ENCODE measurements around the gene PRR11. TPM values are rescaled to one million over a fixed set of nuclear protein-coding genes. Genes with fewer than 3 reads are reported as not detected.

Gene PRR11
- total and polyA plus RNA-seq, 7 donors, result 0.28 to 2.3 (median 0.44) TPM

DNA sequence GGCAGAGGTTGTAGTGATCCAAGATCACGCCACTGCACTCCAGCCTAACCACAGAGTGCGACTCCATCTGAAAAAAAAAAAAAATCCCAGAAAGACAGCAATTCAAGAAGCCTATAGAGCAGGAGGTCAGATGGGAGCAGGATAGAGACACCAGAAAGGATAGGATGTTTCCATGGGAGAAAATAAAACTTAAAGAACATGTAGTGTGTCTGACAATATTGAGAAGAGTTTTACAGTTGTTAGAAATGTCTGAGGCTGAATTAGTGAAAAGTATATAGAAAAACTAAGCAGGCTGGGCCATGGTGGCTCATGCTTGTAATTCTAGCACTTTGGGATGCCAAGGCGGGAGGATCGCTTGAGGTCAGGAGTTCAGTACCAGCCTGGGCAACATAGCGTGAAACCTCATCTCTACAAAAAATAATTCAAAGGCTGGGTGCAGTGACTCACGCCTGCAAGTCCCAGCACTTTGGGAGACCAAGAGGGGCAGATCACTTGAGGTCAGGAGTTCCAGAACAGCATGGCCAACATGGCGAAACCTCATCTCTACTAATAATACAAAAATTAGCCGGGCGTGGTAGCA, 33.6 kb upstream of the PRR11 start:
- no peak for ATAC-seq
- Histone ChIP-seq H3K9me3 (no peaks in the 10 kb centered on the region), H3K4me1 (no peaks in the 10 kb centered on the region), H3K27ac (no peak overlapping the region), H3K4me3 (no peak overlapping the region), H3K27me3 (ENCODE audit: insufficient read depth in 3 of 3, low read length in 2 of 3) (no peaks in the 10 kb centered on the region), H3K36me3 (ENCODE audit: insufficient read depth in 1 of 2, low read depth in 1 of 2) (peaks cover 0 to 17% of the 10 kb centered on the region in 2 donors)
- intact Hi-C loops (cut with DNase I), result no loop called here
- DNase-seq, result no peak
- TF ChIP-seq, protein P1, sequence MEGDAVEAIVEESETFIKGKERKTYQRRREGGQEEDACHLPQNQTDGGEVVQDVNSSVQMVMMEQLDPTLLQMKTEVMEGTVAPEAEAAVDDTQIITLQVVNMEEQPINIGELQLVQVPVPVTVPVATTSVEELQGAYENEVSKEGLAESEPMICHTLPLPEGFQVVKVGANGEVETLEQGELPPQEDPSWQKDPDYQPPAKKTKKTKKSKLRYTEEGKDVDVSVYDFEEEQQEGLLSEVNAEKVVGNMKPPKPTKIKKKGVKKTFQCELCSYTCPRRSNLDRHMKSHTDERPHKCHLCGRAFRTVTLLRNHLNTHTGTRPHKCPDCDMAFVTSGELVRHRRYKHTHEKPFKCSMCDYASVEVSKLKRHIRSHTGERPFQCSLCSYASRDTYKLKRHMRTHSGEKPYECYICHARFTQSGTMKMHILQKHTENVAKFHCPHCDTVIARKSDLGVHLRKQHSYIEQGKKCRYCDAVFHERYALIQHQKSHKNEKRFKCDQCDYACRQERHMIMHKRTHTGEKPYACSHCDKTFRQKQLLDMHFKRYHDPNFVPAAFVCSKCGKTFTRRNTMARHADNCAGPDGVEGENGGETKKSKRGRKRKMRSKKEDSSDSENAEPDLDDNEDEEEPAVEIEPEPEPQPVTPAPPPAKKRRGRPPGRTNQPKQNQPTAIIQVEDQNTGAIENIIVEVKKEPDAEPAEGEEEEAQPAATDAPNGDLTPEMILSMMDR (IDR thresholded peaks at IDR 0.05), result no peak
- 96 to 99% (median 98%) methylated on average over 9 of the region's 9 CpGs for WGBS, 3 donors

DNA sequence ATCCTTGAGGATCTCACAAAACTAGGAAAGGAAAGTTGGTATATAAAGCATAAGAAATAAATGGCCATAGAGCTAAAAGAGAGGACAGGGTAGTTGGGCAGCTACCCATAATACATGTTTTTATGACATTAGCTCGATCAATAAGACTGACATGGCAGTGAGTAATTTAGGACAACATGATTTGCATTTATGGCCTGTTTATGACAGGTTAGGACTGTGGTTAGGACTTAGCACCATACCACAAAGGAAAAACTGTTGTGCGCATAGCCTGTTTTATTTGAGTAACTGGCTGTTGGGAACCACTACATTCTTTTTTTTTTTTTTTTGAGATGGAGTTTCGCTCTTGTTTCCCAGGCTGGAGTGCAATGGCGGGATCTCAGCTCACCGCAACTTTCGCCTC, 30.9 kb upstream of the PRR11 start:
- intact Hi-C loops (cut with DNase I), result no loop called here
- ATAC-seq (no peak), DNase-seq (no peak)
- Histone ChIP-seq H3K36me3 (ENCODE audit: insufficient read depth in 1 of 2, low read depth in 1 of 2) (peaks cover 0 to 17% of the 10 kb centered on the region in 2 donors), H3K27ac (no peak overlapping the region), H3K27me3 (ENCODE audit: insufficient read depth in 3 of 3, low read length in 2 of 3) (no peaks in the 10 kb centered on the region), H3K4me1 (no peaks in the 10 kb centered on the region), H3K4me3 (no peak overlapping the region), H3K9me3 (no peaks in the 10 kb centered on the region)
- TF ChIP-seq, protein P1 (IDR thresholded peaks at IDR 0.05), result no peak
- WGBS, 3 donors, result 95 to 99% (median 98%) methylated on average over 5 to 6 of the region's 6 CpGs

DNA sequence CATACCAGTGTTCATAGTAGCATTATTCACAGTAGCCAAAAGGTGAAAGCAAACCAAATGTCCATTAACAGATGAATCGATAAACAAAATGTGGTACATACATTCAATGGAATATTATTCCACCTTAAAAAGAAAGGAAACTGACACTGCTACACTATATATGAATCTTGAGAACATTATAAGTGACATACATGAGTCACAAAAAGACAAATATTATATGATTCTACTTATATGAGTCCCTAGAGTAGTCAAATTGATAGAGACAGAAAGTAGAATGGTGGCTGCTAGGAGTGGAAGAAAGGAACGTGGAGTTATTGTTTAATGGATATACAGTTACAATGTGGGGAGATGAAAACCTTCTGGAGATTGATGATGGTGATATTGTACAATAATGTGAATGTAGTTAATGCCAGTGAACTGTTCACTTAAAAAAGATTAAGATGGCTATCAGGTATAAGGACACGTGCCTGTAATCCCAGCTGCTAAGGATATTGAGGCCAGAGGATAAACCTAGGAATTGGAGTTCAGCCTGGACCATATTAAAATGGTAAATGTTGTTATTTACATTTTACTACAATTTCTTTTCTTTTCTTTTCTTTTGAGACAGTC, 28.6 kb upstream of the PRR11 start:
- Histone ChIP-seq H3K4me1 (no peaks in the 10 kb centered on the region), H3K27ac (no peak overlapping the region), H3K27me3 (ENCODE audit: insufficient read depth in 3 of 3, low read length in 2 of 3) (no peaks in the 10 kb centered on the region), H3K4me3 (no peak overlapping the region), H3K36me3 (ENCODE audit: insufficient read depth in 1 of 2, low read depth in 1 of 2) (peaks cover 0 to 9% of the 10 kb centered on the region in 2 donors), H3K9me3 (no peaks in the 10 kb centered on the region)
- intact Hi-C loops (cut with DNase I), result no loop called here
- WGBS, 3 donors, result 63 to 72% (median 64%) methylated on average over 3 of the region's 3 CpGs
- DNase-seq, result no peak
- no peak for ATAC-seq
- TF ChIP-seq, protein P1 (IDR thresholded peaks at IDR 0.05), result no peak

DNA sequence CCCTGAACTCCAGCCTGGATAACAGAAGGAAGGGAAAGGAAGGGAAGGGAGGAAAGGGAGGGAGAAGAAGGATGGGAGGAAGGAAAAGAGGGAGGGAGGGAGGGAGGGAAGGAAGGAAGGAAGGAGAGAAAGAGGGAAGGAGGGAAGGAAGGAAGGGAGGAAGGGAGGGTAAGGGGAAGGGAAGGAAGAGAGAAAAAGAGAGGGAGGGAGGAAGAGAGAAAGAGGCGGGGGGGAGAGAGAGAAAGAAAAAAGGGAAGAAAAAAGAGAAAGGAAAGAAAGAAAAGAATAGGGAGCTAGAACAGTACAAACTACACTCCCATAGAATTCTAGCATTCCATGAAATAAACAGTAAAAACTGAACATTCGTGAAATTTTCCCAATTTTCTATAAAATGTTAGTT, 25.7 kb upstream of the PRR11 start:
- WGBS, 3 donors, result 50 to 65% (median 50%) methylated on average over 2 of the region's 2 CpGs

More for the DNA sequence above, 25.7 kb upstream of the PRR11 start:
- no peak overlapping the region for H3K27ac ChIP-seq
- ATAC-seq, result no peak
- H3K36me3 ChIP-seq (ENCODE audit: insufficient read depth in 1 of 2, low read depth in 1 of 2), result no peaks in the 10 kb centered on the region
- H3K9me3 ChIP-seq, result no peaks in the 10 kb centered on the region
- H3K27me3 ChIP-seq (ENCODE audit: insufficient read depth in 3 of 3, low read length in 2 of 3), result no peaks in the 10 kb centered on the region
- no peaks in the 10 kb centered on the region for H3K4me1 ChIP-seq
- H3K4me3 ChIP-seq, result no peak overlapping the region
- TF ChIP-seq, protein P1 (IDR thresholded peaks at IDR 0.05), result no peak
- intact Hi-C loops (cut with DNase I), result no loop called here
- DNase-seq, result no peak
